CMK (cell line): ENCODE data around the gene TMX3.

Source experiments
- DNase-seq: peaks from one replicate; pipeline ENCODE4 v3.0.0-alpha.2; 2010; ENCODE audit warnings: low read depth

TMX3 gene

GRCh38 chr18:68707646-68708045, 7.3 kb downstream of the TMX3 start:
- DNase-seq, result no peak

GRCh38 chr18:68705119-68705518, 9.8 kb downstream of the TMX3 start:
- no peak for DNase-seq

- DNase-seq, result no peak
Measured at GRCh38 chr18:68703326-68703725, 11.6 kb downstream of the TMX3 start.

- DNase-seq, result no peak
Measured at GRCh38 chr18:68701353-68701752, 13.6 kb downstream of the TMX3 start.

GRCh38 chr18:68699043-68699442, 15.9 kb downstream of the TMX3 start:
- DNase-seq, result no peak

- no peak for DNase-seq
Measured at GRCh38 chr18:68696937-68697336, 18.0 kb downstream of the TMX3 start.

GRCh38 chr18:68694316-68694715, 20.6 kb downstream of the TMX3 start:
- no peak for DNase-seq

GRCh38 chr18:68693091-68693815, 21.7 kb downstream of the TMX3 start:
- DNase-seq, result no peak

GRCh38 chr18:68679528-68679927, 35.4 kb downstream of the TMX3 start:
- no peak for DNase-seq

GRCh38 chr18:68676913-68677312, 38.0 kb downstream of the TMX3 start:
- no peak for DNase-seq

GRCh38 chr18:68667121-68667520, 47.8 kb downstream of the TMX3 start:
- DNase-seq, result no peak

- no peak for DNase-seq
Measured at GRCh38 chr18:68666381-68666780, 48.5 kb downstream of the TMX3 start.

GRCh38 chr18:68665628-68666027, 49.3 kb downstream of the TMX3 start:
- DNase-seq, result no peak

GRCh38 chr18:68662754-68663153, 52.2 kb downstream of the TMX3 start:
- DNase-seq, result no peak

GRCh38 chr18:68660354-68661183, 54.3 kb downstream of the TMX3 start:
- DNase-seq, result no peak

GRCh38 chr18:68648191-68648590, 66.7 kb downstream of the TMX3 start:
- DNase-seq, result no peak

- DNase-seq, result no peak
Measured at GRCh38 chr18:68642003-68642402, 72.9 kb downstream of the TMX3 start.

- DNase-seq, result no peak
Measured at GRCh38 chr18:68640861-68641260, 74.0 kb downstream of the TMX3 start.

- DNase-seq, result no peak
Measured at GRCh38 chr18:68638613-68639012, 76.3 kb downstream of the TMX3 start.

- DNase-seq, result no peak
Measured at GRCh38 chr18:68627812-68628211, 87.1 kb downstream of the TMX3 start.
